HG02623 (cell line): ENCODE results near the gene COX20.

ENCODE experiments used
- ATAC-seq: cut with Tn5 transposase; IDR thresholded peaks from one replicate; pipeline ENCODE4 v1.9.1; 2021; ENCODE audit warnings: moderate library complexity; ENCODE audit not compliant: unreplicated experiment

The COX20 gene

GRCh38 chr1:244850896-244851295 is 15.4 kb downstream of the COX20 start:
- no peak for ATAC-seq

- no peak for ATAC-seq
Observed at GRCh38 chr1:244851546-244852231, 16.2 kb downstream of the COX20 start.

DNA sequence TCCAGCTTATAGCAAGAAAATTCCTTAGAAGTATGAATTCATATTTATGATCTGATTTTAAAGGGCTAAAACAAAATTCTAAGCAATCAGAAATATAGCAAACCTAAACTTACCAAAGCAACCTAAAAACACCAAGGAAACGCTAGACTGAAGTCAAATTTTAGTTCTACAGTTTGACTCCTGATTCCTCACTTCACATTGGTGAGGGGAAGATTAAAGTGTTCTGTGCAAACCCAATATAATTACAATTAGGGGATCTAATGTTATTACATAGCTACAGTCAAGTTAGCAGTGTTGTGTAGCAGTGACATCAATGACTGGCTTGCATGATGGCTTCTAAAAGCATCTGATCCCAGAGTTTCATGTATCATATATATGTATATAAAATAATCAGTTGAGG is 17.2 kb downstream of the COX20 start:
- ATAC-seq: no peak

DNA sequence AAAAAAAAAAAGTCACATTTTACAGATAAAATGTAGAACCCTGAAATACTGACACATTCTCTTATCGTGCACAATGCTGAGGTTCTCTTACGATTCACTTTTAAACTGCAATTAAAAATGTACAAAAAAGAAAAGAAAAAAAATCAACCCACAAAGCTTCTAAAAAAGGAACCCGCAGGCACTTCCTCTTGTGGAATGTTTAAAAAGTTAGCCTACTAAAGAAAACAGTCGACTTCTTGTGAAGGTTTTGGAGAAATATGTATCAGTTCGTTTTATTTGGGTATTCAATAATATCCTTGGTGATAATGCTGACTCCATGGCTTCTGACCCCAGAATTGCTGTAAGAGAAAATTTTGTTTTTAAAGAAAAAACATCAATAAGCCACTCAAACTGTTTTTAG is 18.7 kb downstream of the COX20 start:
- no peak for ATAC-seq

DNA sequence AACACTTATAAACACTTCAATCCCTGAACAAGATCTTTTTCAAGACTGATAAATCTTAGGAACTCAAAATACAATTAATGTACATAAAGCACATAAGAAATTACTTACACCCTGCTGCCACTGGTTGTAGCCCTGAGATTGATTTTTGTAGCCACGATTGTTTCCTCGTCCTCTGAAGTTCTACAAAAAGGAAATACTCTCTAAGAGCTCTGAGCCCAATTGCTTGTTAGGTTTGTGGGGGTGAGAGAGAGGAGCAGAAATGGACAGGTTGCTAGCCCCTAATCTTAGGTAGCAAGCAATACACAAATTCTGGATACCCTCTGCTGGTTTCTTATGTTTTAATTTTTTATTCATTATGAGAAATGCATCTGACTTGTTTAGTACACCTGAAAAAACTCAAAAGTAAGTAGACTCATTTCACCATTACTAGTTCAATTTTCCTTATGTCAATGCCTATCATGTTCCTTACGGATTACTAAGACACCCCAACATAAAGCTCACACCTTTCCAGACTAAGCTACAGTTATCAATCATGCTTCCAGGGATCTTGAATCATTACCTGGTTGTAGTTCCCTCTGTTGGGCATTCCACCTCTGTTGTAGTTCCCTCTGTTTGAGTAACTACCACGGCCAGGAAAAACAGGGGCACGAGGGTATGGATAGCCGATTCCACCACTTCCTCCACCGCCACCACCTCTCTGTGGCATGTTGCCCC is 19.6 kb downstream of the COX20 start:
- ATAC-seq: no peak

- no peak for ATAC-seq
Observed at GRCh38 chr1:244857761-244858160, 22.3 kb downstream of the COX20 start.

- ATAC-seq: no peak
Observed at GRCh38 chr1:244858357-244858756, 22.9 kb downstream of the COX20 start.

DNA sequence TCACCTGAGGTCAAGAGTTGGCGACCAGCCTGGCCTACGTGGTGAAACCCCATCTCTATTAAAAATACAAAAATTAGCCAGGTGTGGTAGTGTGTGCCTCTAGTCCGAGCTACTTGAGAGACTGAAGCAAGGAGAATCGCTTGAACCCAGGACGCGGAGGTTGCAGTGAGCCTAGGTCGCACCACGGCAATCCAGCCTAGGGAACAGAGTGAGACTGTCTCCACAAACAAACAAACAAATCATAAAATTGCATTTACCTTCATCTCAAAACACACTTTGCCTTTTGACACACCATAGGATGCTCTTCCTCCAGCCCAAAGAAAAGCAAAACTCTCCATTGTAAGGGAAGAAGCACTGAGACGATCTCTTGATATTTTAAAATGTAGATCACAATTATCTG is 24.6 kb downstream of the COX20 start:
- no peak for ATAC-seq

DNA sequence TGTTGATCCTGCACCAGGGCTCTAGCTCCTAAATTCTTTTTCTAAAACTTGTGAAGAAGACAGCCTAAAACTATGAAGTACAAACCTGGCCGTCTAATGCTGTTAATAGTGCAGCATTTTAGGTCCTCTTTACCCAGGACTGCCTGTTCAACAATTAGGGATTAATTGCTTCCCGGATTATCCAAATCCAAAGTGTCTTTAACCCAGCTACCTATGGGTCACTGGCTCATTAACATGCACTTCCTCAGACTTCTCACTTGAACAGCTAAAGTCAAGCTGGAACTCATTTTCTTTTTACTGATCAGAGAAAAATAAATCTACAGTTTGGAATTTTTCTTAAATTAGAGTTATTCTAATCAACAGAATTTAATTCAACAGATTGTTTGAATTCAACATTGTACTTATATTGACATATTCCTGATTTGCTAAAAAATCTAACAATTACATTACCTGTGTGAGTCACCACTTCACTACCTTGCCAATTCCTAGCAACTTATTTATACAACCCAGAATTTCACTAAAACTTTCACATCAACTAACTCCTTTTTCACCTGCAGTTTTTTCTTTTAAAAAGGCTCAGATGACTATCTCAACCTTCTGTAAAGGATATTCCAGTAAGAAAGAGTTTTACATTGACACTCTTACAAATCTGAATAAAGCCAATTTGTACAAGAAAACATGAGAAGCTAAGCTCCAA is 25.6 kb downstream of the COX20 start:
- no peak for ATAC-seq

DNA sequence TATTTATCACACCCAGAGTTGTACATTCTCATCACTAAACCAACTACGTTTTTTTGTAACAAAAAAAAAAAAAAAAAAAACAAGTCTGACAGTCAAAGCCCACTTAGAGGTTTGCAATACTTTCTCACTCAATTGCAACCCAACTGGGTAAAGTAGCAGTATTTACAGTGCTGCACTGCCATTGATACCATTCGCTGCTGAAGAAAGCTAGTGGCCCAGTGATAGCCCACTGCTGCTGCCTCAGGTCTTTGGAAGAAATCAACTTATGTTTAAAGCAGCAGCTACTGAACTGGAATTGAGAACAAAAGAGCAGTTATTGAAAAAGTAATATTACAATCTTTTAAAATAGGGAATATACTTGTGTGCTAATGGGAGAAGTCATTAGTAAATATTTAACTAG is 26.2 kb downstream of the COX20 start:
- no peak for ATAC-seq

GRCh38 chr1:244862354-244862698 is 26.9 kb downstream of the COX20 start:
- ATAC-seq: no peak

DNA sequence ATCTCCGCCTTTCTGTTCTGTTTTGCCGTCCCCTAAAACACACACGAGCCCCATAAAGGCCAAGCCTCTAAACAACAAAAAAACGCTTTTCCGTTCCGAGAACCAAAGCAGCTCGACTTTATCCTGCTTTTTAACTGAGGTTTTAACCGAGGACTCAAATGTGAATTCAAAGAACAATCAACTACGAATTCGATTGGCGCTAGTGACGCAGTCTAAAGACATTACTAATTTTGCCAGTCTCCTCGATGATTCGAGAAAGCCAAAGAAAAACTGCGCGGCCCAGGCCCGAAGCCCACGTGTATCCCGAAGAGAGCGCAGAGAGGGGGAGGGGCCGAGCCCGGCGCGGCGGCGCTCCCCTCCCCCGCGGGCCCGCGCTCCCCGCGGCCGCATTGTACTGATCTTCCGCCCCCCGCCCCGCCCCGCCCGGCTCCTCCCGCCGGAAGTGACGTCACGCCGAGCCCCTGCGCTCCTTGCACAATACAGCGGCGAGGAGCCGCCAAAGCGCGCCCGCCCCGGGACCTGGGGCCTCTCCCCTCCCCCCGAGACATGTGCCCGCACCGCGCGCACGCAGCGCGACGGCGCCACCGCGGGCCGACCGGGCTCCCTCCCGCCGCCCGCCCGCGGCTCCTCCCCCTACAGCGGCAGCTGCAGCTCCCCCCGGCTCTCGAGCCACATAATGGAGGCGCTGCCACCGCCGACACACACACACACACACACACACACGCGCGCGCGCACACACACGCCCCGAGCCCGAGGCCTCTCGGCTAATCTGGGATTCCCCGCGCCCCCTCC is 27.4 kb downstream of the COX20 start:
- peak; percentile 44 for ATAC-seq

DNA sequence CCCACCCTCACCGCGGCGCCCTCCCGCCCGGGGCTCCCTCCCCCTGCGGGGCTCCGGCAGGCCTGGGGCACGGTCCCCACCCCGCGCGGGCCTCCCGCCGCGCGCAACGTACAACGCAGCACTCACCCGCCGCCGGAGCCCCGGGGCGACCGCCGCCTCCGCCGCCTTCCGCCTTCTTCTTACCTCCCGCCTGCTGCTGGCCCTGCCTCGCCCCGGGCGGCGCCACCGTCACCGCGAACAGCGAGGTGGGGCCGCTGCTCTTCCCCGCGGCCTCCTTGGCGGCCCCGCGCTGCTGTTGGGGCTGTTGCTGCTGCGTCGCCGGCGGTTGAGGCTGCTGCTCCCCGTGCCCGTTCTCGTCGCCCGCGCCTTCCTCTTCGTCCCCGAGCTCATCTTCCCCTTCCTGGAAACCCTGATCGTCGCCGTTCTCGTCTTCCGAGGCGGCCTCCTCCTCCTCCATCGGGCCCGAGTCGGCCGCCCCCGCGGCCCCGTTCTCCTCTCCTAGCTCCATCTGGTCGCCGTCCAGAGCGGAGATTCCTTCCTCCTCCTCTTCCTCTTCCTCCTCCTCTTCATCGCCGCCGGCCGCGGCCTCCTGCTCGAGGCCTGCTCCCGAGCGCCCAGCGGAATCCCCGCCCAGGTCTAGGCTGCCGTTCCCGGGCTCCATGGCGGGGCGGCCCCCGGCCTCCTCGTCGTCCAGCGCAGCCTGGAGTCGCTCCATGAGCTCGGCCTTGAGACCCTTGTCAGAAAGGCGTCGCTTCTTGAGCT is 28.2 kb downstream of the COX20 start:
- ATAC-seq: peak; percentile 2

- ATAC-seq: peak; percentile 58
Observed at GRCh38 chr1:244864253-244865027, 29.0 kb downstream of the COX20 start, which contains the start of gene HNRNPU. Gene HNRNPU, minus strand, starts transcription at chr1:244864543. Its CDS starts 236 bp downstream, at chr1:244864307.

DNA sequence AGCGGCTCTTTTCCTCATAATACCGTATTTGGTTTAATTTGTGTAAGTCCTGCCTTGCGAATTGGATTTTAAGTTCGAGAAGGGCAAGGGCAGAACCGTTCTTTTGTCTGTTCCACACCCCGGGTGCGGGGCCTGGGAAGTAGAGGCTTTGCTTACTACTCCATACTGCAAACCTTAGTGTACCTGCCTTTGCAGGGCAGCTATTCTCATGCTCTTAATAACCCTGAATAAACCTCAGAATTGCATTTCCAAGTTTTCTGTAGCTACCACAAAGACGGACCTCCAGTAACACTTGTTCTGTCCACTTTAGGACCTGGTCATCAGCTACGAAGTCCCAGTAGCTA is 29.5 kb downstream of the COX20 start:
- ATAC-seq: no peak

DNA sequence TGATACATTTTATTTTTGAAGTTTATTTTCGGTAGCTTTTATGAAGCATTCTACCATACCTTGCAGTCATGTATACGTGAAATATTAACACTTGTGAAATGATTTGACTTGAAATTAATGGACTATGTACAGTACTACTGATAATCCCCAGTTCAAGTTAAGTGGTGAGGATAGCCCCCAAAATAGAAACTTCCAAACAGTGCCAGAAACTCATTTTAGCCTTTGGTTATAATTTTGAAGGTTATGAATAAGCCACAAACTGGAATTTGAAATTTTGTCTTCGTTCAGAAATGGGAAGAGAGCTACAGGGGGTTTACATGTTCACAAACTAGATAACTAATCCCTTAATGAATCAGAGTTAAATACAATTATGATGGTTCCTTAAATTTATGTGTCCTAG is 30.4 kb downstream of the COX20 start:
- no peak for ATAC-seq

DNA sequence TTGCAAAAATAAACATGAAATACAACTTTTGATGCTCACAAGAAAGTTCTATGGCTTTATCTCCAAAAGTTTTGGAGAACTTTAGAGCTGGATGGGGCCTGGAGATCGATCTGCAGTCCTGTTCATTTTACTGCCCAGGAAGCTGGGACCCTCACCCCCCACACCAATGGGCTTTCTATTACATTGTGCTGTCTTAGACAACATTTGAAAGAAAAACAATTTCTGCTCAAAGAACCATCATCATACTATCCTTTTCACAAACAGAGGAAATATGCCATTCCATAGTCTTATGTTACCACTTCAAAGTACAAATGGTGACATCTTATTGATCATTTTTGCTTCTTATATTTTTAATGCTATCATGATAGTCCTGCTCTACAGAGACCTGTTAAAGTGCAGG is 30.9 kb downstream of the COX20 start:
- no peak for ATAC-seq

GRCh38 chr1:244868484-244869363 is 33.3 kb downstream of the COX20 start:
- no peak for ATAC-seq

GRCh38 chr1:244869364-244869827 is 33.9 kb downstream of the COX20 start:
- no peak for ATAC-seq
